ENCODE results near the gene PLA2G4F.

PLA2G4F gene

DNA sequence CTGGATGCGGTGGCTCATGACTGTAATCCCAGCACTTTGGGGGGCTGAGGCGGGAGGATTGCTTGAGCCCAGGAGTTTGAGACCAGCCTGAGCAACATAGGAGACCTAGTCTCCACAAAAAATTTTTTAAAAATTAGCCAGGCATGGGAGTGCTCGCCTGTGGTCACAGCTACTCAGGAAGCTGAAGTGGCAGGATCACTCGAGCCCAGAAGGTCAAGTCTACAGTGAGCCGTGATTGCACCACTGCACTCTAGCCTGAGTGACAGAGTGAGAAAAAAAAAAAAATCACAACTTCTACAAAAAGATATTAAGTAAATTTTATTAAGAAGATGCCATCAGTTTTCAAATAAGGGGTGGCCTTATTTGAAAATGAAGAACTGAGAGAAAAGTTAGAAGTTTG, 50.1 kb downstream of the PLA2G4F start:
- TF ChIP-seq REST (IDR thresholded peaks at IDR 0.05; ENCODE audit: insufficient read depth in 1 of 2, low read depth in 2 of 2, low read length in 2 of 2), result no peak
- no peak for TF ChIP-seq TAF1 (IDR thresholded peaks at IDR 0.05; ENCODE audit: borderline replicate concordance, insufficient read depth, low read length)
- no peak for TF ChIP-seq SIN3A (IDR thresholded peaks at IDR 0.05; ENCODE audit: borderline replicate concordance, insufficient read depth, low read length)
- no peak for TF ChIP-seq FOXP2 (optimal IDR thresholded peaks at IDR 0.05; ENCODE audit: borderline replicate concordance, extremely low read depth, extremely low read length, insufficient read depth)
- TF ChIP-seq POLR2AphosphoS5 (IDR thresholded peaks at IDR 0.05; ENCODE audit: low read depth, low read length), result no peak

DNA sequence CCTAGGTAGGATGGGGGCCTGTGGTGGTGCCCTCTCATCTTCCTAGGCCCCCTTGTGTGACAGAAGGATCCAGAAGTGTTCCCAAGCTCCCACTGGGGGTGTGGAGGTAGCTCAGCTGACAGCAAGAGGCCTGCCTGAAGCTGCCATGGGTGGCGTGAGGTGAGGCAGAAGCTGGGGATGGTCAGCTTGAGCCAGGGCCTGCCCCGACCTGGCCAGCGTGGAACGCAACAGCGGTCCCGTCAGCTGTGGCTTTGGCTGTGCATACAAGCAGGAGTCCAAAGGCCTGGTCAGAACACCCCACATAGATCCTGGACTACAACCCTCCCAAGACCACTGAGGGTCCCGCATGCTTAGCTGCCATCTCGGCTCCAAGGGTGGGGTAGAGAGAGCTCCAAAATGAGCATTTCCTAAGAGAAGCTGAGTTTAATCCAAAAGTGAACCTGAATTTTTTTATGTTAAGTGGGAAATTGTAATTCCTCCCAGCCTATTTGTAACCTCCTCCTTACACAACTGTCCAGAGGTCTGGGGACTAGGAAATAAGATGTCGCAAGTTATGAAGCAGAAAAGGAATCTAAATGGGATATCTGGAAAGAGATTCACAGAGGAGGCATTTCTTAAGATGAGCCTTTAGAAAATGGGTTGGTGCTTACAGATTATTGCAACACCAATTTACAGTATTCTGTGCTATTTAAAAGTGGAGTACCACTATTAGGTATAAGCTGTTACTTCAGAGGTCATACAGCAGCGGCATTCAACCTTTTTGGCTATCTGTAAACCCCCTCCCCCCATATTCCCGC, 52.1 kb downstream of the PLA2G4F start:
- no peak for TF ChIP-seq SIN3A (IDR thresholded peaks at IDR 0.05; ENCODE audit: borderline replicate concordance, insufficient read depth, low read length)
- TF ChIP-seq REST (IDR thresholded peaks at IDR 0.05; ENCODE audit: insufficient read depth in 1 of 2, low read depth in 2 of 2, low read length in 2 of 2), result no peak
- no peak for TF ChIP-seq TAF1 (IDR thresholded peaks at IDR 0.05; ENCODE audit: borderline replicate concordance, insufficient read depth, low read length)
- no peak for TF ChIP-seq FOXP2 (optimal IDR thresholded peaks at IDR 0.05; ENCODE audit: borderline replicate concordance, extremely low read depth, extremely low read length, insufficient read depth)
- TF ChIP-seq POLR2AphosphoS5 (IDR thresholded peaks at IDR 0.05; ENCODE audit: low read depth, low read length), result no peak

- TF ChIP-seq REST (IDR thresholded peaks at IDR 0.05; ENCODE audit: insufficient read depth in 1 of 2, low read depth in 2 of 2, low read length in 2 of 2) (no peak), POLR2AphosphoS5 (IDR thresholded peaks at IDR 0.05; ENCODE audit: low read depth, low read length) (no peak)
These were observed 53.7 kb downstream of the PLA2G4F start for GRCh38 chr15:42102646-42103235.

GRCh38 chr15:42101861-42102260, 54.6 kb downstream of the PLA2G4F start:
- TF ChIP-seq POLR2AphosphoS5 (IDR thresholded peaks at IDR 0.05; ENCODE audit: low read depth, low read length) (no peak), REST (IDR thresholded peaks at IDR 0.05; ENCODE audit: insufficient read depth in 1 of 2, low read depth in 2 of 2, low read length in 2 of 2) (no peak), TAF1 (IDR thresholded peaks at IDR 0.05; ENCODE audit: borderline replicate concordance, insufficient read depth, low read length) (no peak), SIN3A (IDR thresholded peaks at IDR 0.05; ENCODE audit: borderline replicate concordance, insufficient read depth, low read length) (no peak), FOXP2 (optimal IDR thresholded peaks at IDR 0.05; ENCODE audit: borderline replicate concordance, extremely low read depth, extremely low read length, insufficient read depth) (no peak)
